Activated effector memory CD4-positive, alpha-beta T cell treated with Interleukin-2 at 50 U/mL for 16 hours (primary cell): ENCODE results near the gene CACHD1.

Source experiments
- DNase-seq: peaks from one replicate; pipeline ENCODE4 v3.0.0-alpha.2; 2020

Gene CACHD1

GRCh38 chr1:64474133-64474532 lies 4.2 kb downstream of the CACHD1 start:
- DNase-seq, result no peak

- no peak for DNase-seq
Measured at GRCh38 chr1:64474665-64475439, 4.9 kb downstream of the CACHD1 start.

DNA sequence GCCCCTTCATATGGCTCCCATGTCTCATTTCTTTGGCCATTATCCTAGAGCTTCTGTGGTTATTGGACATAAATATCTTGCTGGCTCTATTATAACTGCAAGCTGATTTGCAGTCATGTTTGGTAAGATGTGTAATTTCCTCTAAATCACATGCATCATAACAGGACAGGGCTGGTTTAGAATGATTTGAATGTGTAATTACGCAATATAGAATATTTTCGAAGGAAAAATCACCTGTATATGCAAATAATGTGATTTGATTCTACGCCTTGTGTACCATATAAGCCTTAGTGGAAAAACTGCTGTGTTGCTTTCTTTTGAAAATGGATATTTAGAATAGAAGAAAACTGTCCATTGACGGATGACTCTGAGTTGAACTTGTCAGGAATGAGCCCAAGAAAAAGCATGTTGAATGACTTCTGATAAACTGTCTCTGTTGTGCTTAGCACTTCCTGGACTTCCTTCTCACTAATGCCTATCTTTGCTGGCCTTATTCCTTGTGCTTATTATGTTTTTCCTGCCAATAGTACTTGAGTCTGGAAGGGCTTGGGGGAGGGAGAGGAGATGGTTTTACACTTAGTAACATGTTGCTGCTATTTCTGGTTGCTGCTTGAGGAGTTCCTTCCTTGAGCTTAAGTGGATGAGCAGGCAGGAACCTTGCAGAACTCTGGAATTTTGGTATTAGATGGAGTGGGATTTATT lies 6.5 kb downstream of the CACHD1 start:
- no peak for DNase-seq

DNA sequence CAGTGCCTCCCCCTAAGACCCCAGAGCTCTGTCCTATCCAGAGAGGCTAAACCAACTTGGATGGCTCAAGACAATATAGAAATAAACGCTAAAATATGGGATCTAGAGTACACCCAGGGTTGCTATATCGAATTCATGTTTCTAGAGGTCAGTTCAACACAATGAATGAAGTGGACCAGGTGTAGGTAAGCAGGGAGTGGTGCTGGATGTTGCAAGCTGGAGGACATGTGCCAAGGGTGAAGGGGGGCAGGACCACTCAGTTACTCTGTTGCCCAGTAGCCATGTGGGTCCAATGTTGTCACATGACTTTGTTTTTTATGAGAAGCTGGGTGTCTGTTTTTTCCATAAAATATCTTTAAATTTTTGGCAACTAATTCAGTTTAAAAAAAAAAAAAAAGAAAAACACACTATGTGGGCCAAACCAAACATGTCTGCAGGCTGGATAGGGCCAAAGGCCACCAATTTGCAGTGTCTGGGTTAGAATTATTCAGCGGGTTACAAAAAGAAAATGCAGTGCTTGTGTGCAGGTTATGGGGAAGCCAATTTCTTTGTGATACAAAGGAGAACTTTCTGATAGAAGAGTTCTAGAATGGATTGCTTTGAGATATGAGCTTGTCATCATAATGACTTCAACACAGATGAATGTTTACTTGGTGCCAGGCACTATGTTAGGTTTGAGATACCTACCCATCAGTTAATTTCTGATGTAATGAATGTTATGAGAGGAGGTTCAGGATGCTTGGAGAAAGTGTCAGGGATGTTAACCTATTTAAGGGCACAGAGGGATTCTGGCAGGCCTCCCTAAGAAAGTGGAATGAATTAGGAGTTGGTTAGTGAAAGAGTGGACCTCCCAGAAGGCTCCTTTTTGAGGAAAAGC lies 8.9 kb downstream of the CACHD1 start:
- DNase-seq, result no peak

DNA sequence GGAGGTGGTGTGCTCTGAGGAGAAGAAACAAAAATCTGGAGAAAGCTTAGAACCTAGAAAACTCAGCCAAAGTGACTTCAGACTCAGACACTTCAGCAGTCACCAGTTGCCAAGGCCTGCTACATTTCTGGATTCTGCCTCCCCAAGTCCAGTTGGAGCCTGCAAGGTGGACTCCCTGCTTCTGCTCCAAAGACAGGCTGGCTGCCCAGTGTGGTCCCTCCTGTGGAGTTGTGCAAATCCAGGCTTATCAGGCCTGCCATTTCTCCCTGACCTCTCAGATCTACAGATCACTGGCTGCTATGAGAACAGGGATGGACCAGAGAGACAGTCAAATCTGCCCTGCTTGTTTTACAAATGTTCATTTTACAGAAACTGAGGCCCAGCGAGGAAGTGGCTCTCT lies 9.9 kb downstream of the CACHD1 start:
- DNase-seq, result no peak

- DNase-seq, result no peak
Measured at GRCh38 chr1:64480999-64481772, 11.3 kb downstream of the CACHD1 start.

DNA sequence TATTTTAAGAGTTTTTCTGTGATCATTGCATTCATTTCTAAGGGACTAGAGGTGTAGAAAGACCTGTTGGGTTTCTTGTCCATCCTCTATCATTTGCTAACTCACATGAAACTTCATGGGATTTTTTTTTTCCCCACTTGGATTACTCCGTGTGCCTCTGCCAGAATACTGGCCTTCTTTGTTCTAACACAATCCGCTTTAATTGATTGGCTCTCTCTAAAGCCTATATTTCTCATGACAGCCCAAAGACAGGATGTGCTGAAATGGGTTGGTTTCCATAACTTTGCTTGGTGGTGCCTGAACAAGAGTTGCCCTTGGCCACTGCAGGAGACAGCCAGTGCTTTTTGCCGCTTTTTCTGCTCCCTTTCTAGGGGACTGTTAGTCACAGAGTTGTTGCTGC lies 12.2 kb downstream of the CACHD1 start:
- no peak for DNase-seq

GRCh38 chr1:64482720-64483119 lies 12.8 kb downstream of the CACHD1 start:
- DNase-seq, result no peak

DNA sequence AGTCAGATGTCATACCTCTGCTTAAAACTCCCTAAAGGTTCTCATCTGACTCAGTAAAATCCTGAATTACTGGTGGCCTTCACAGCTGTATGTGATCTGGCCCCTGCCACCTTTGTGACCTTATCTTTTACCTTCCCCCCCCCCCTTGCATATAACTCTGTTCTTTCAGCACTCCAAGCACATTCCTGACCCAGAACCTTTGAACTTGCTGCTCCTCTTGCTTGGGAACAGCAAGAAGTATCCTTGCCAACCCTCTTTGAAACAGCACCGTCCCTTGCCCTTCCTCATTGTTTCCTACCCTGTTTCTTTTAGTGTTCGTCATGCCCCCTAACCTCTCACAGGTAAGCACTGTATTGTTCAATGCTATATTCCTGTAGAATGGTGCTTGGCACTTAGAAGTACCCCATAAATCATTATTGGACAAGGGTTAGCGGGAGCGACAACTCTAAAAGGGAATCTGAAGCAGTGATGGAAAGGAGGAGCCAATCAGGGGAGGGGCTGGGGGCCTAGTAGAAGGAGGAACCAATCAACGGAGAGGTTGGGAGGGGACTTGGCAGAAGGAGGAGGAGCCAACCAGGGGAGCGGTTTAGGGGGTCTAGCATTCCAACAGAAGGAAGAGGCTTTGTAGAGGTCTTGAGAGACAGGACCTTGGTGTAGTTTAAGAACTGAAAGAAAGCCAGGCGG lies 13.9 kb downstream of the CACHD1 start:
- DNase-seq, result no peak

GRCh38 chr1:64484651-64485050 lies 14.7 kb downstream of the CACHD1 start:
- DNase-seq, result no peak

DNA sequence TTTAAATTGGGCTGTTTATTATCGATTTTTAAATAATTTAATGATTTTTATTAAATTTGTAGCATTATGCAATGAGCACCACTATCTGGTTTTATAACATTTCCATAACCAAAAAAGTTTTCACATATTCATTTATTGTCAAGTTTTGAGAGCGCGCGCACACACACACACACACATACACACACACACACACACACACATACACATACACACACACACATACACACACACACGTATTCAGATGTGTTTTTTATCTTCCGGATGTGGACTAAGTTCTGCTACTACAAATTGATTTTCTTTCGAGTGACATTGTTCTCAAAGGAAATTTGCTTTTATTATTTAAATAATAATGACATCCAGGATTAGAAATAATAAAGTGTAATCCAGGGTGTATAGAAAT lies 16.3 kb downstream of the CACHD1 start:
- no peak for DNase-seq

DNA sequence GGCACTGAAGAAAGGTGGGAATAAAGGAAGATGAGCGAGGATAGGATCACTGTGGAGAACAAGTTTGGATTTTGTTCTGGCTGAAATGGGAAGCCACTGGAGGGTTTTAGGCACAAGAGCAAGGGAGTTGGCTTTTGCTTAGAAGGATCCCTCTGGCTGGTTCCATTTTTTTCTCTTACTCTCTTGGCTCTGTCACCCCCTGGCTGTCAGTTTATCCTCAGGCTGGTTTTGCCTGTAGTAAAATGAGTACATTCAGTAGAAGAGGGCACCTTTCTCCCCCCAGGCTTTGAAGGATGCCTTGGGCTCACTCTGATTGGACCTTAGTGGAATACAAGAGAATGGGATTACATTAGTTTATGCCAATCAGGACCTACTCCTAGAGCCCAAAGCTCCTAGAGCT lies 17.1 kb downstream of the CACHD1 start:
- DNase-seq, result no peak

- no peak for DNase-seq
Measured at GRCh38 chr1:64488862-64489261, 18.9 kb downstream of the CACHD1 start.

DNA sequence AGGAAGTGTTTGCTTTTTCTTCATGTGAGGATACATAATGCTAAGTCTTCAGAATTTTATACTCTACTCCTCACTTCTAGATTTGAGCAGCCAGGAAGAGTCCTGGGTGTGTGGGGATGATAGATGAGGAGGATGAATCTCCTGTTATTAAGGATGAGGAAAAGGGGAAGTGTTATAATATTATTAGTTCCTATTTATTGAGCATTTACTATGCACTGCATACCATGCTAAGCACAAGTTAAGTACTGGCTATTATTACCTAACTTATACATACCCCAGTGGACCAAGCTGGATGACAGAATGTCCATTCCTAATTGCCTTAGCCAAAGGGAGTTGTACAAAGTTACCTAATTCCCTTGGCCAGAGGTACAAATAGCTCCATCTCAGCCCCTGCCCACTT lies 19.8 kb downstream of the CACHD1 start:
- no peak for DNase-seq

DNA sequence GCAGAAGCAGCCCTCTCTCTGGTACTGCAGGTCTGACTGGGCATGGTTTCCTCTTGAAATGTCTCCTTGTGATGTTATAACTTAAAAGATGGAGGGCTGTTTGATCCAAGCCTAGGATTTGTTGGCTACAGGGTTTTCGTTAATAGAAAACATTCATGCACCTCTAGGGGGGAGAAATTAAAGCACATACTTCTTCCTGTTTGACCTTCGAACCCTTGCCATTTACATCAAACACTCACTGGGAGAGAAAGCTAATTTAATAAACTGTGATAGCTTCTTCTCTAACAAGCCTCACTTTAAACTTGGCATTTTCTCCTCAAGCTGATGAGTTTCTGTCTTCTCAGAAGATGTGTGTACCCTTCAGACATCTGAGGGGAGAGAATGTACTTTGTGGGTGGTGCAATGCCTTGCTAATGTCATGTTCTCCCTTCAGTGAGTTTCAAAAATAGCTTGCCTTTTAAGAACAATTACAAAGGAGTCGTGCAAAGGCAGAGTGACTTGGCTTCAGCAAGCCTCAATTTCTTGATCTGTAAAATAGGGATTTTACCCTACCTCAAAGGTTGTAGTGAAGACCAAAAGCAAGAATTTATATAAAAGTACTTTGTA lies 20.4 kb downstream of the CACHD1 start:
- no peak for DNase-seq

GRCh38 chr1:64492424-64492823 lies 22.5 kb downstream of the CACHD1 start:
- DNase-seq, result no peak

DNA sequence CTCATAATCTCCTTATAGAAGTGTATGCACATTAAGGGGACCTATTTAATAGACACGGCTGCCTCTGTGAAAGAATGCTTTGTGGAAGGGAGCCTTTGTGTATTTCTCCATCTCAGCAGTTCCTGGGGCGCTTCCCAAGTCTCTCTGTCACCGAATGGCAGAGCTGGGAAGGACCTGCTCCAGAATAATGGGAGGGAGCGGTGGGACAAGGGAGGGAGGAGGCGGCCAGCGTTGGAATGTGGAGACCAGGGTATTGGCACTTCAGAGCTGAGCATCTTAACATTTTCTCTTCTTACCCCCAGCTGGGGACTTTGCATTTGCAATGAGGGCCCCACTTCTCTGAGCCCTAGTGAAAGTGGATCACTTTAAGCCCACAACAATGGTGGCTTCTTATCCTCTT lies 23.9 kb downstream of the CACHD1 start:
- DNase-seq, result no peak

- no peak for DNase-seq
Measured at GRCh38 chr1:64494659-64495058, 24.7 kb downstream of the CACHD1 start.

DNA sequence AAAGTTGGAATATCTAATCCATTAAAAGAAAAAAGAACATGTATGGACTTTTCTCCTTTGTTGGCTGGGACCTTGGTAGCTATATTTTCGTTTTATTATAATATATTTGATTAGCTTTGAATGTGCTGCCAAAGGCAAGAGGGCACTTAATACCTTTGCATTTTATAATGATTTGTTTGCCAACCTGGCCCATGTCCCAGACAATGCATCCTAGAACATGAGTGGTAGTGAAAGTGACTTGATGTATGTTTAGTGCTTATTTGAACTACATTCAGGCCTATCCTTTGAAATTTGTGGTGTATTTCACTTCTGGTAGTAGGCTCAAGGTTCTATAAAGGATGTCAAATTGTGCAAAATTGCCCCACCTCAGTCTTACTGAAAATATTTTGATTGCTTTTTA lies 25.9 kb downstream of the CACHD1 start:
- DNase-seq, result no peak

- DNase-seq, result no peak
Measured at GRCh38 chr1:64496606-64497005, 26.7 kb downstream of the CACHD1 start.

DNA sequence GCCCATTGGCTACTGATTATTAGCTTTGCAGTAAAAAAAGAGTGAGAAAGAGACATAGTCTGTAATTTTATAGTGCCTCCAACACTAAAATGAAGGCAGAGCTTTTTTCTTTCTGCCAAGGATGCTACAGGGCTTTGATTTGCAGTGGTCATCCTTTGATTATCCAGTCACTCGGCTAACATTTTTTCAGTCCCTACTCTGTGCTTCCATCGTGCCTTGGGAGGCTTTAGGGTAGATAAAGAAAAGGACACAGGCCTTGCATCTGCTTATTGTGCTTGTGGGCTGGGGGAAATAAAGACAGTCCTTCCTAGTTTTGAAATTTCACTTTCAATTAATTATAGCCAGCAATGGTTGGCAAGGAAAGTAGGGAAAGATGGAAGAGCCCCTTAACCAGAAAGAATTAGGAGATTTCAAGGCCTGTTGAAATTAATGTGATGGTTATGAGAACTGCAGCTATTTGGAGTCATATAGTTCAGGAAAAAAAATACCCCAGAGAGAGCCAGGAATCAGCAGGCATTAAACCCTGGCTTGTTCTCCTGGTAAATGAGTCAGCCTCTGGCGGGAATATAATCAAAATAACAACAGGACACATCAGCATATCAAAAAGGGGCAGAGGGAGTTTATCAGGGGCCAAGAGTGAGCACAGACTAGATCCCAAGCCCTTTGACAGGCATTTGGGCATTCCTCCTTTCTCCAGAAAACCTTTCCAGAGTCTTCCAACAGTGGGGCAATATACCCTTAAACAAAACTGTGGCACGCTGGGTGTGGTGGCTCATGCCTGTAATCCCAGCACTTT lies 27.4 kb downstream of the CACHD1 start:
- no peak for DNase-seq
